GM19240 (cell line): ENCODE data around the gene FKBP9.
"Not testable (repeated sequence)": the region's sequence is repeated elsewhere in the genome, so short reads cannot be mapped to it uniquely, and the experiment has no call there.

ENCODE experiments used
- DNase-seq: peaks from one replicate; pipeline ENCODE4 v3.0.0; 2011; ENCODE audit warnings: low spot score; ENCODE audit not compliant: insufficient read length

Gene FKBP9

DNA sequence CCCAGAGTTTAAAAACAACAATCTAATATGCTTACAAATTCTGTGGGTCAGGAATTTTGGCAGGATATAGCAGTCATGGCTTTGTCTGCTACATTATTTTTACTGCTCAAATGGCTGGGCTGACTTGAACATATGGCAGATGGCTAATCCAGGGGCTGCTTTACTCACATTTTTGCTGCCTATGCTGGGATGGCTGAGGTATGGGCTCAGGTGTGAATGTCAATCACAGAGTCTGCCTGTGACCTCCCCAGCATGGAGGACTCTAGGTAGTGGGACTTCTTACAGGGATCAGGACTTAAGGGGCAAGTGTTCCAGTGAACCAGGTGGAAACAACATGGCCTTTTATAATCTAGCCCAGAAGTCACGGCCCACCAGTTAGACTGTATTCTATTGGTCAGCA lies 4.4 kb upstream of the FKBP9 start:
- DNase-seq = no peak

DNA sequence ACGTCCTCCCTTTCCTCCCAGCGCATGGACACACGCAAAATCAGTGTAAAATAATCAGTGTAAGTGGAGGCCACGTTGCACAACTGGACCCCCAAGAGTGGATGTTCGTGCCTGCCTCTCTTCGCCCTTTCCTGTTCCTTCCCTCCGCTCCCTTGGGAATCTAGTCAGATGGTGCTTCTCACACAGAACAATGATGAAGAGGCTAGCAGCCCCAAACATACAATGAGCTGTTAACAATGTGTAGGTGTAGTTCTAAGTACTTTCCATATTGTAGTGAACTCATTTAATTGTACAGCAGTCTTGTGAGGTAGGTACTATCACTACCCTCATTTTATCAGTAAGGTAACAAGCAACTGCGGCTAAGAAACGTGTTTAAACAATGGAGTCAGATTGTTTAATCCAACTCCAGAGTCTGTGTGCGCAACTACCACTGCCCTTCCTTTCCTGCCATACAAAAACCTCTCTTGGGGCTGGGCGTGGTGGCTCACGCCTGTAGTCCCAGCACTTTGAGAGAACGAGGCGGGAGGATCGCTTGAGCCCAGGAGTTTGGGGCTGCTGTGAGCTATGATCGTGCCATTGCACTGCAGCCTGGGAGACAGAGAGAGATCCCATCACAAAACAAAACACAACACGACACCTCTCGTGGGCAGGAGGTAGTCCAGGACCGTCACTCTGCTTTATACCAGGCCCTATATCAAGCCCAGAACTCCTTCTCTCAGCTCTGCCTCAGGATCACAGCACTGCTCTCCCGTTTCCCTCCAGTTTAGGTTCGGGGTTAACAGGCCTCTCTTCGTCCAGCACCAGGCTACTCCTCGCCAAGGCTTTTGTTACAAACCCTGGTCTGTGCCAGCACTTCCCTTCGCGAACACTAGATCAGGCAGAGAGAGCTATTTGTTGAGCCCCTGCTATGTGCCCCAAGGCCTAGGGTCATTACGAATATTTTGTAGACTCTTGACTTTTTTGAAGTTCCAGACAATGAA lies 1.1 kb downstream of the FKBP9 start:
- no peak for DNase-seq

DNA sequence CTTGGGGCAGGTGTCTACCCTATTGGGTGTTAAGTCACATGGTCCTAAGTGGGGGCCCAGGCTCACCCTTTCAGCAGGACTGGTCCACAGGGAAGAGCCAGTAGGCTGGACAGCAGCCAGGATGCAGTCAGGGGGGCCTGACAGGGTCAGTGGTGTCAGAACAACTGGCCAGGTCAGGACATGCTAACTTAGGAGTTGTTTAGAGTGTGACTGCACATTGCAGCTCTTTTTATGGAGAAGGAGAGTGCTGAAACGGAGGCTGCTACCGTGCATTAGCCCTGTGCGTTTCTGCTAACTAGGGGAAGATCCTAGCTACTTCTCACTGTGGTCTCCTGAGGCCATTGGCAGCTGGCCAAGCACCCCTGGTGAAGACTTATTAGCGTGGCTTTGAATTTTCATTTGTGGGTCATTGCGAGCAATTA lies 6.7 kb downstream of the FKBP9 start:
- not testable (repeated sequence) for DNase-seq

DNA sequence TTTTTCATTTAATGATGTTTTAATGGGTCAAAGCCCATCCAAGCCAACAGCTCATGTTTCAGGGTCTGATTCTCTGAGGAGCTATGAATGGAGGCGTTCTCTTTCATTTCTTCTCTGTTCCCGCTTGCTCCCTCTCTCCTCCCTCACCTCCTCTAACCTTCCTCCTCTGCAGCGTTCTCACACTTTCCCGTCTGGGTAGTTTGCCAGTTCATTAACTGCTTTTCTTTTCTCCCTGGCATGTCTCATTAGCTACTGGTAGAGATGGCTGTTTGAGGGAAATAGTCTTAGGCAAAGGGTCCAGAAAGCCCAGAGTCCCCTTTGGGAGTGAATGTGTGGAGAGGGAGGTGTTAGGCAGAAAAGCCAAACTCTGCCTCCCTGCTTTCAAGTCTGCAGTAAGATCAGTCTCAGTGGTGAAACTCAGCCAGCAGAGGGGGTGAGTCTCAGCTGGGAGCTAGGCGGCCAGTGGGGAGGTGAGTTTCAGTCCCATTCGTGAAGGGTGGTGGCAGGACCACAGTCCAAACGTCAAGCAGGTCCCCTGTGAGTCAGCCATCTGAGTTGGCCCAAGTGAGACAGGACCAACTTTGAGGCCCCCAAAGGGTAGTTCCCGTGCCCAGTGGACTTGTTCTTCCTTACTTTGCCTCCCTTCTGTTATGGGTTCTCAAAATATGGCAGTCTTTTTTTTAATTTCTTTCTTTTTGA lies 7.4 kb downstream of the FKBP9 start:
- not testable (repeated sequence) for DNase-seq

DNA sequence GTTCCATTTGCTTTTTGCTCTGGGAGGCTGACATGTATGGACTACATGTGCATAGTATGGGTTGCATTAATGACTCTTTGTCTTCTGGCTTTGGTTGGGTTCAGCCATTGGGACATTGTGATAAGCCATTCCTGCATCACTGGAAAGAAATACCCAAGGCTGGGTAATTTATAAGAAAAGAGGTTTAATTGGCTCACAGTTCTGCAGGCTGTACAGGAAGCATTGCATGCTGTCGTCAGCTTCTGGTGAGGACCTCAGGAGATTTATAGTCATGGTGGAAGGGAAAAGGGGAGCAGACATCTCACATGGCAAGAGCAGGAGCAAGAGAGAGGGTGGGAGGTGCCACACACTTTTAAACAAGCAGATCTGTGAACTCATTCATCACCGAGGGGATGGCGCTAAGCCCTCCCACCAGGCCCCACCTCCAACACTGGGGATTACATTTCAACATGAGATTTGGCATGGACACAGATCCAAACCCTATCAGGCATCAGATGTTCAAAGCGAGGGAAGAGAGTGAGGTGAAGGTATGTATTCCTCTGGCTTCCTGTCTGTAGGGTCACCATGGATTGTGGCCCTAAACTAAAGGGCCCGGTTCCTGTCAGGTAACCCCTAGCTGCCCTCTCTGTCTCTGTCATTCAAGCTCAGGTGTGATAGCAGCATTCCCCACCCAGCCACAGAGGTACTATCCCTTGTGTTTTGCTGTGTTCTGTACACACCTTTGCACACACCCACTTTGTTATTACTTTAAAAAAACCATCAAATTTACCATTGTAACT lies 9.4 kb downstream of the FKBP9 start:
- not testable (repeated sequence) for DNase-seq

DNA sequence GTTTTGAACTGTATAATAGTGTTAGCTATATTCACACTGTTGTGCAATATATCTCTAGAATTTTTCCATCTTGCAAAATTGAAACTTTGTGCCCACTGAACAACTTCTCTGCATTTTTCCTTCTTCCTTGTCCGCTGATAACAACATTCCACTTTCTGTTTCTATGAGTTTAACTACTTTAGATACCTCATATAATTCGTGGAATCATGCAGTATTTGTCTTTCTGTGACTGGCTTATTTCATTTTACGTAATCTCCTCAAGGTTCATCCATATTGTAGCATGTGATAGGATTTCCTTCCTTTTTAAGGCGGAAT lies 10.0 kb downstream of the FKBP9 start:
- not testable (repeated sequence) for DNase-seq

DNA sequence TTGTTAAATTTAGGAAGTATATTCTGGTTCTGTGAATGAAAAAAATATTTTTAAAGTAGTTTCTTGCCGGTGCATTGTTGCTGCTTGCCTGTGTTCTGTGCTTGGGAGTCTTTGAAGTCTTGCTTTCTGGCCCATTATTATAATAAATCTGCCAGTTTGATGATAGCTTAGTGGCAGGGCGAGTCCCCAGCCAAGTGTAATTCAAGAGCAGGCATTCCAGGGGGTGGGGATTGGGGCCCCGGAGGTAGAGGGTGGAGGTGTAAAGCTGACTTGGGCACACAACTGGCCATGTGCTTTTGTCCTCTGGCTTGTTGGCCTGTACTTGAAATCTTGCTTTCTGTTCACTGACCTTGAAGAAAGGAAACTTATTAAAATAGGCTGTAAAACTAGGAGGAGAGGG lies 14.7 kb downstream of the FKBP9 start:
- not testable (repeated sequence) for DNase-seq

DNA sequence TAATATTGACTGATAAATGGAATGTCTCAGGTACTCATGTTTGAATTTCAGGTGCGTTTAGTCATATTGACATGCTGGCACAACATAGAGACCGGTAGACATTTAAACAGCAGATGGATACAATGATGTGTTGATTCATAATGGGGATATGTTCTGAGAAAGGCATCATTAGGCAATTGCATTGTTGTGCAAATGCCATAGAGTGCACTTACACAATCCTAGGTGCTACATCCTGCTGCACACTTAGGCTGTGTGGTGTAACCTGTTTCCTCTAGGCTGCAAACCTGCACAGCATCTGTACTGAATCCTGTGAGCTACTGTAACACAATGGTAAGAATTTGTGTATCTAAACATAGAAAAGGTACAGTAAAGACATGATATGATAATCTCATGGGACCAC lies 19.9 kb downstream of the FKBP9 start:
- DNase-seq = not testable (repeated sequence)

DNA sequence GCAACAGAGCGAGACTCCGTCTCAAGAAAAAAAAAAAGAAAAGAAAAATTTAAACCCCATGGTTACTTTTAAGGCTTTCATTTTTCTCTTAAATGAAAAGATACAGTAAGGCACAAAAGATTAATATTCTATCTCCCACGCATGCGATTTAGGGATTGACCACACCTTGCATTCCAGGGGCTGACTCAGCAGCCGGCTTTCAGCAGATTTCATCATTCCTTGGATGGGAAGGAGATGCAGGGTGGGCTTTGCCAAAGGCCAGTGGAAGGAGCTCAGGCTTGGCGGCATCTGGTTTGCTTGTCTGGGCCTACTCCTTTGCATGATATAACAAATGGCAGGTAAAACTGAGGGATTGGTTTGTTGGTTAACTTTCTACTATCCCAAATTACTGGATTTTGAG lies 22.0 kb downstream of the FKBP9 start:
- DNase-seq = not testable (repeated sequence)

DNA sequence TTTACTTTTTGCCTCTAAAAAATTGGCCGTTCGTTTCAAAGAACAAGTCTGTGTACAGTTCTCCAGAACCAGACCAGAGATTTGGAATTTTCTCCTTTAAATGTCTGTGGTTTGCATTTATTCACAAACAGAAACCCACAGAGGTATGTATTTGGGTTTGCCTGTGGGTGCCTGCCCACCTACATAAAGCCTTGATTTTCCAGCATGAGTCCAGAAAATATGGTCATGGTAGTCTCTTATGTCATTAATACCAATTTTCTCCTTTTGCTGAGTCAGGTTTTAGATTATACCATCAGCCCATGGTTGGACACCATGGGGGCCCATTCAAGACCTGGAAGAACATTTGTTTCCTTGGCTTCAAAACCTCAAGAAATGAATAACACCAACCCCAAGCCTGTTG lies 22.7 kb downstream of the FKBP9 start:
- DNase-seq = not testable (repeated sequence)

DNA sequence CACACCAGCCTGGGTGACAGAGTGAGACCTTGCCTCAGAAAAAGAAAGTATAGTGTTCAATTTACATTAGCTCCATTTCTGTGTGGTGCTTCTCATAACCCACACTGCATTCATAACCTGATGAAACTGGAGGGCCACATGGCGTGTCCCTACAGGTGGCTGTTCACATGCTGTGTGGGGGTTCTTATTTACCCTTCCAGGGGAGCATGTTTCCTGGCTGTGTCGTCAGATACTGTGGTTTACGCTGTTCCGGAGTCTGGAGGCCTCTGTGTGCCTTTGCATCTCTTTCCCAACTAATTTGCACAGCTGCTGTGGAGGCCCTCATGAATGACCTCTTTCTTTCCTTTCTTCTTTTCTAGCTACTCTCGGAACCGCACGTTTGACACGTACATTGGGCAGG lies 30.9 kb downstream of the FKBP9 start:
- not testable (repeated sequence) for DNase-seq

DNA sequence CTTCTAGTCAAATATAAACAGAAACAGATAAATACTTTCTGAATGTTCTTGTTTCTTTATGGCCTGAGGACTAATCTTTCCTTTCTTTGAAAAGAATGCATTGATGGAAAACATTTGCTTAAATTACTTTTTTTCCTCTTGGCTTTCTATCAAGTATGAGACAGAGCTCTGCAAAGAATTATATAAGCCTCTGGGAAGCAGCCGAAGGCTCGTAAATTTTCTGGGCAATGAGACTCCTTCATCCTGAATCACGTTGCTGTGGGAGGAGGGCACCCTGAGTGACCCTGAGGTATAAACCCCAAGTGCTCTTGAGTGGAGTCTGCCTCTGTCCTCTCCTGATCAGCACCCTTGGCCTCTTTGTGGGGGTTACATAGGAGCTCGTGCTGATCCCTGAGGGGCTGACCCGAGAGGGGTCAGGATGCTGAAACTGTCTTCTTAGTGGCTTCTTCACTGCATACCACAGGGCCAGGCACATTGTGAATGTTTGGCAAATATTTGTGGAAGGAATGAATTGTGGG lies 33.9 kb downstream of the FKBP9 start:
- DNase-seq = not testable (repeated sequence)

DNA sequence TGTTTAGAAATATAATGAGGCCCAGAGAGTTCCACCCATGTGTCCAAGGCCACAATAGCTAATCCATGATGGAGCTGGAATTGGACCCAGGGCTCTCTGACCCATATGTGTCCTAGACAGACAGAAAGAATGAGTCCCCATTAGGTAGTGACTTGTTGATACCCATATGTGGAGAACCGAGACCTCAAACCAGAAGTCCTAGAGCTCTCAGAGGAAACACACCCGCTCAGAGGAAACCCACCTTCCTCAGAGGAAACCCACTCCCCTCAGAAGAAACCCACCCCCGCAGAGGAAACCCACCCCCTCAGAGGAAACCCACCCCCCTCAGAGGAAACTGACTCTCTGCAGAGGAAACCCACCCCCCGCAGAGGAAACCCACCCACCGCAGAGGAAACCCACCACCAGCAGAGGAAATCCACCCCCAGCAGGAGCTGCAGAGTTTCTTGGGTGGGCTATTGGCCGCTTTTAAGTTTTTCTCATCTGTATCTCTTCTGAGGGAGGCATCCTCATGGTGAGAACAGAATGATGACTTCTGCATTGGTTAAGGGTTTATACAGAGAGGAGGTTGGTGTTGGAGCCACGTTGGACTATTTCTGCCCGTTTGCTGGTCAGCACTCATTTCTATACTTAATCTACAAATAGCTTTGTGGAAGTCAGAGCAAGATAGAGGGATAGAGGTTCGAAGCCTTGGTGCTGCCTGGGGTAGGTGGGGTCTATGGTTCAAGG lies 34.9 kb downstream of the FKBP9 start:
- DNase-seq = not testable (repeated sequence)

DNA sequence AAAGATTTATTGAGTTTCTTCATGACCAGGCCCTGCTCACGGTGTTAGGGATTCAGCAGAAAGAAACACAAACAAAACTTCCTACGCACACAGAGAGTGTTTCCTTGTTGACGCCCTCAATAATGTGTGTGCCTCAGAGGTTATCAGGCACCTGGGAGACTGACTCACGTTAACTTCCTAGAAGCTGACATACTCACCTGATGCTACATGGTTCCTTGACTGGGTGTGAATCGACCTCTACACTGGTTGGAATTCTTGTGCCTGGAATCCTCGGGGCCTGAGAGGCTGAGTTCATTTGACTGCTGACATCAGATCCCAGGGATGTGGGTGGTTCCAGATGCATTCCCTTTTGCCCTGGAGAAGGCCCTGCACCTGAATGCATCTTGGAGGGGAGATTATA lies 35.5 kb downstream of the FKBP9 start:
- DNase-seq = not testable (repeated sequence)

DNA sequence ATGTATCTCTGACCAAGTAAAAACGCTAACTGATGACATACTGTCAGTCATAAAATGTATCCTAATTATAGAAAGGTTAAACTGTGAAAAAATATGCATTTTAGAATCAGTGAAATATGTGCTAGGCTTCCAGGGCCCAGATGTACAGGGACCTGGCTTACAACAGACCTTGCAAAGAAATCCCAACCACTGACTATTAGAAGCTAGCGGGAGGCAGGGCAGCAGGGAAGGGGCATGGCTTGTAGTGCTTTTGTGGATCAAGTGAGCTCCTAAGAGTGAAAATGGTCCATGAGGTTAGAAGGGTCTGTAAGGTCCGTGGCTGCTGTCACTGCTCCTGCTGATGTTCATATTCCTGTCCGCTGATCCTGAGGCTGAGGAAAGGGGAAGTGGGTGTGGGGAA lies 40.7 kb downstream of the FKBP9 start:
- DNase-seq = not testable (repeated sequence)

DNA sequence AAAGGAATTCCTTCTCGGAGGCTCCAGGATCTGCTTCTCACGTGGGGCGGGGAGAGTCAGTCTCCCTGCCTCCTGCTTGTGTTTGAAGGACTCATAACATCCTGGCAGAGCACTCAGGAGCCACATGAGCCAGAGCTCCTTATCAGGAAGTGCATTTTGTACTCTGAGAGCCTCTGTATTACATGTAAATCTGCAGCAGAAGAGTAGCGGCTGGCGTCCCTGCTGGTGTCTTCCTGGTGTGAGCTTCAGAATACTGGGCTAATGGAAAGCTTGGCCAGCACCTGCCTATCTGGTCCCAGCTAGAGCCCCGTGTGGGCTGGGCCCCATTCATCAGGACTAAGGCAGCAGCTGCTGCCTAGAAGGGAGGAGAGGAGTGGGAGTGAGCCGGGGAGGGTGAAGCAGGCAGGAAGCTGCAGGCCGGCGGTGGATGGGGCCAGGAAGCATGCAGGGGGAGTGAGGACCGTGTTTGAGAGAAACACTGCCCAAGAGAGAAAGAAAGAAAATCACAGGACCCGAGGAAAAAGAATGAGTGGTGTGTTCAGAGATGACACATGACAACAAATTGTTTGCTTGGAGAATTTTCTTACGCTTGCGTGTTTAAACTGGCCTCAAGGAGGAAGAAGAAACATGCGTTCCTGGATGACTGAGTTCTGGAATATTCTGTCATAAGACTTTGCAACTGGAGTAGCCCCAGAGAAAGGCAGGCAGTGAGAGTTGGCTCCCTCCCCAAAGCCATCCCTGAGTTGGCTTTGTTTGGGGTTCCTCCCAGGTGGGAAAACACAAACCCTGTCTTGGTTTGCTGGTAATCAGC lies 41.3 kb downstream of the FKBP9 start:
- DNase-seq = not testable (repeated sequence)

DNA sequence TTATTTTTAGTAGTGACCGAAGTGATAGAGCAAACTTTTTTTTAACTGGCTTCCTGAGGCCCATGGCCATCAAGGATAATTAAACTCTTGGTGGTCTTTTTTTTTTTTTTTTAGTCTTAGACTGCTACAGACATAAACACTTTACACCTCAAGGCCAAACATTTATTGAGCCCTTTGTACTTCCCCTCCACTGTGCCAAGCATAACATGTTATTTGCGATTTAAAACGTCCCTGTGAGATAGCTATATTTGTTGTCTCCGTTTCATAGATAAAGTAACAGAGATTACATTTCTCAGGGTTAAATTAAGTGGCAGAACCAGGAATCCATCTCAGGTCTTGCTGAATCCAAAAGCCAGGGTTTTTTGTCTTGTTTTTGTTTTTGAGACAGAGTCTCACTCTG lies 42.1 kb downstream of the FKBP9 start:
- DNase-seq = not testable (repeated sequence)

DNA sequence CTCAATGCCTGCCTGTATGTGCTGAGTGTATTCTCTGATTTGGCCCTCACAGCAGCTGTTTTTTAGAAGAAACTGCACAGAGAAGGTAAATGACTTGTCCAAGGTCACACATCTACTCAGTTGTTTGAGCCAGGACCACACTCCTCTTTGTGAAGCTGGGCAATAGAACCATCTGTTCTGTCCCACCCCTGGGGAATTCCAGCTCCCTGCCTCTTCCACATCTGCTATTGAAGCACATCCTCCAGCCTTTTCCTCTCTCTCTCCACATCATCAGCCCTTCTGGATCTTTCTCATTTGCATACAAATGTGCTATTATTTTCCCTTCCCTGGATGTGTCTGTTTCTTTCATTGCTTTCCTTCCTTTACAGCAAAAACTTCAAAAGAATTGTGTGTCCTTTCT lies 45.9 kb downstream of the FKBP9 start:
- not testable (repeated sequence) for DNase-seq

DNA sequence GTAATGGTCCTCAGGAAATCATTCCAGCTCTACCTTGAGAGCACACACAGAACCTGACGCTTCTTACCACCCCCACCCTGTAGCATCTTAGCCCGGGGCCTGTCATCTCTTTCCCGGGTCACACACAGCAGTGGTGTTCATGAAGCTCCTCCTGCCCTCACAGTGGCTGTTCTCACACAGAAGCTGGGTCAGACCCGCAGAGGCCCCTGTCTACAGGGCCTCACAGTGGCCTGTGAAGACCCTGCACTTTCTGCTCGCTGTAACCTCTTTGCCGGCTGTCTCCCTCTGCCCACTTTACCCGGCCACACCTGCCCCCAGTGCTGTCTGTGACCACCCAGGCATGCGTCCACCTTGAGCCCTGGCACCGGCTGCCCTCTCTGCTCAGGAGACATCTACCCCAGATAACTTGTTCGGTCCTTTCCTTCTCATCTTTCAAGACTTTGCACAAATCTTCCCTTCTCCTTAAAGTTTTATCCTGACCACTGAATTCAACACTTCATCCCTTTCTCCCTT lies 46.9 kb downstream of the FKBP9 start:
- not testable (repeated sequence) for DNase-seq

DNA sequence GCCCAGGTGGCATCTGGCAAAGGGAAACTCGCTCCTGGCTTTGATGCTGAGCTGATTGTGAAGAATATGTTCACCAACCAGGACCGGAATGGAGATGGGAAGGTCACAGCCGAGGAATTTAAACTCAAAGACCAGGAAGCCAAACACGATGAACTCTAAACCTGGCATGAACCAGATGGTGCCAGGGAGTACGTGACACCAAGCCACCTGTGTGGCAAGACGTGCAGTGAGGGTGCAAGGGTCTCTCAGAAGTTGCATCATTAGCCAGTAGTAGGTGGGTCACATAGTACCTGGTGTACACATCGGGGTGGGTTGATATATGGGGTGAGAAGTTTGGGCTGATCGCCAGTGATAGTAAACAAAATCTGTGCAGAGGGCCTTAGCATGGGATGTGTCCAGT lies 48.0 kb downstream of the FKBP9 start:
- not testable (repeated sequence) for DNase-seq
